Nephron (organoid): Measurements from ENCODE around the gene SHISAL1.

Source experiments
- H3K27ac Mint-ChIP-seq, 3 experiments: 2 replicates each; pipeline ENCODE4 v1.8.0; 2020; ENCODE audit warnings: mixed read lengths in 3 of 3, mild to moderate bottlenecking in 2 of 3, moderate library complexity in 1 of 3
- H3K27me3 Mint-ChIP-seq: 2 replicates; pipeline ENCODE4 v1.8.0; 2021; ENCODE audit warnings: low read depth, mild to moderate bottlenecking, moderate library complexity, mixed read lengths
- H3K36me3 Mint-ChIP-seq: 2 replicates; pipeline ENCODE4 v1.8.0; 2020; ENCODE audit warnings: low read depth, mixed read lengths
- H3K4me1 Mint-ChIP-seq: 2 replicates; pipeline ENCODE4 v1.8.0; 2020; ENCODE audit warnings: mixed read lengths
- H3K4me3 Mint-ChIP-seq, 3 experiments: 2 replicates each; pipeline ENCODE4 v1.8.0; 2020; ENCODE audit warnings: mild to moderate bottlenecking in 3 of 3, mixed read lengths in 3 of 3, moderate library complexity in 2 of 3
- H3K9me3 Mint-ChIP-seq: 2 replicates; pipeline ENCODE4 v1.8.0; 2020; ENCODE audit warnings: mixed read lengths
- TF ChIP-seq, protein P1 (sequence below), 3 experiments: fragments of 200-600 bp; sonication (generic); IDR thresholded peaks; one replicate each; pipeline ENCODE4 v1.5.0; 2021; ENCODE audit warnings: antibody characterized with exemption in 3 of 3; ENCODE audit not compliant: unreplicated experiment in 3 of 3

Gene SHISAL1

DNA sequence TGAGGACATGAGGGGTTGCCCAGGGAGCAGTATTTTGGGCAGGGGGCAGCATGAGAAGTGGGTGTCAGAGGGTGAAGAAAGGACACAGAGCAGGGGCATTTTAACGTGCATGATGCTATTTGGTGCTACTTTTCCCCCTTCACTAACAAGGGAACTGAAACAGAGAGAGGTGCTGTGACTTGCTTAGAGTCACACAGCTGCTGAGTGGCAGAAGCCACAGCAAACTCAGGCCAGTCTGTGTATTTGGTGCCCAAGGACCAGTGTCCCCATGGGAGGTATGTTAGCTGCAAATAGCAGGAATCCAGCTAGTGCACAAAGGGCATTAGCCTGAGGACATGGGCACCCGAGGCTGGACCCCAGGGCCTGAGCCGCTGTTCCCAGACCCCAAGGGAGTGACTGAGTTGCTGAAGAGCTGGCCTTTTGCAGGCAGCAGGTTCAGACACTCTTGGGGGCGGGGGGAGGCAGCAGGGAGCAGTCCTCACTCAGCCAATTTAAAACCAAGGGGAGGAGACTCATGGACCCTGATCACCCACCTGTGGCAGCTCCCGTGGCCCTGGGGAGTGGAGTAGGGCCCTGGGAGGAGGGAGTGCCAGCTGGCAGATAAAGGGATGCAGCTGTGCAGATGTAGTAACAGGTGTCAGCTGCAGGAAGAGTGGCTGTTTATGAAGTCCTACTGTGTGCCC lies 117.4 kb downstream of the SHISAL1 start:
- no peak overlapping the region for H3K4me3 Mint-ChIP-seq
- H3K9me3 Mint-ChIP-seq = no peaks in the 10 kb centered on the region
- H3K4me1 Mint-ChIP-seq = no peaks in the 10 kb centered on the region
- no peaks in the 10 kb centered on the region for H3K36me3 Mint-ChIP-seq
- H3K27me3 Mint-ChIP-seq = peaks cover 40% of the 10 kb centered on the region
- H3K27ac Mint-ChIP-seq = no peak overlapping the region
- TF ChIP-seq, protein P1, sequence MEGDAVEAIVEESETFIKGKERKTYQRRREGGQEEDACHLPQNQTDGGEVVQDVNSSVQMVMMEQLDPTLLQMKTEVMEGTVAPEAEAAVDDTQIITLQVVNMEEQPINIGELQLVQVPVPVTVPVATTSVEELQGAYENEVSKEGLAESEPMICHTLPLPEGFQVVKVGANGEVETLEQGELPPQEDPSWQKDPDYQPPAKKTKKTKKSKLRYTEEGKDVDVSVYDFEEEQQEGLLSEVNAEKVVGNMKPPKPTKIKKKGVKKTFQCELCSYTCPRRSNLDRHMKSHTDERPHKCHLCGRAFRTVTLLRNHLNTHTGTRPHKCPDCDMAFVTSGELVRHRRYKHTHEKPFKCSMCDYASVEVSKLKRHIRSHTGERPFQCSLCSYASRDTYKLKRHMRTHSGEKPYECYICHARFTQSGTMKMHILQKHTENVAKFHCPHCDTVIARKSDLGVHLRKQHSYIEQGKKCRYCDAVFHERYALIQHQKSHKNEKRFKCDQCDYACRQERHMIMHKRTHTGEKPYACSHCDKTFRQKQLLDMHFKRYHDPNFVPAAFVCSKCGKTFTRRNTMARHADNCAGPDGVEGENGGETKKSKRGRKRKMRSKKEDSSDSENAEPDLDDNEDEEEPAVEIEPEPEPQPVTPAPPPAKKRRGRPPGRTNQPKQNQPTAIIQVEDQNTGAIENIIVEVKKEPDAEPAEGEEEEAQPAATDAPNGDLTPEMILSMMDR (IDR thresholded peaks at IDR 0.05; ENCODE audit: unreplicated experiment in 3 of 3) = no peak

DNA sequence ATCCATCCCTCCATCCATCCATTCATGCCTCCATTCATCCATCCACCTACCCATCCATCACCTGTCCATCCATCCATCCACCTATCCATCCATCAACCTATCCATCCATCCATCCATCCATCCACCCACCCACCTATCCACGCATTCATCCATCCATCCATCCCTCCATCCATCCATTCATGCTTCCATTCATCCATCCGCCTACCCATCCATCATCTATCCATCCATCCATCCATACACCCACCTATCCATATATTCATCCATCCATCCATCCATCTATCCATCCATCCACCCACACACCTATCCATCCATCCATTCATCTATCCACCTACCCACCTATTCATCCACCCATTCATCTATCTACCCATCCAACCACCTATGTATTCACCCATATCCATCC lies 118.2 kb downstream of the SHISAL1 start:
- no peaks in the 10 kb centered on the region for H3K4me1 Mint-ChIP-seq
- H3K27ac Mint-ChIP-seq = no peak overlapping the region
- H3K9me3 Mint-ChIP-seq = no peaks in the 10 kb centered on the region
- peaks cover 38% of the 10 kb centered on the region for H3K27me3 Mint-ChIP-seq
- H3K36me3 Mint-ChIP-seq = no peaks in the 10 kb centered on the region
- TF ChIP-seq, protein P1 (IDR thresholded peaks at IDR 0.05; ENCODE audit: unreplicated experiment in 3 of 3) = no peak
- H3K4me3 Mint-ChIP-seq = no peak overlapping the region
